Kidney epithelial cell (primary cell): ENCODE data around the gene EPGN. TPM values are rescaled to one million over a fixed set of nuclear protein-coding genes. Genes with fewer than 3 reads are reported as not detected.

ENCODE experiments used
- DNase-seq: peaks from one replicate; pipeline ENCODE4 v3.0.0-alpha.2; 2010; ENCODE audit warnings: low read depth
- H3K27me3 ChIP-seq: 2 replicates; pipeline ENCODE4 v1.6.0; 2011; ENCODE audit warnings: low read length; ENCODE audit not compliant: control insufficient read depth, insufficient read depth
- H3K36me3 ChIP-seq: 2 replicates; pipeline ENCODE4 v1.5.1; 2011; ENCODE audit warnings: low read length; ENCODE audit not compliant: control insufficient read depth, insufficient read depth
- H3K4me3 ChIP-seq: 2 replicates; pipeline ENCODE4 v1.5.1; 2011; ENCODE audit warnings: low read depth, mild to moderate bottlenecking, control low read depth, low read length
- CTCF ChIP-seq: IDR thresholded peaks from 2 replicates; pipeline ENCODE4 v1.5.1; 2011; ENCODE audit warnings: mild to moderate bottlenecking, moderate library complexity, low read length, control low read depth, inconsistent platforms; ENCODE audit not compliant: insufficient read depth, poor library complexity, severe bottlenecking
- total RNA-seq: library from RNA; depleted of rRNA; stranded (reverse); fragments of >200 nt; gene quantifications from 2 replicates; pipeline ENCODE4 v1.2.3, GENCODE V29; 2015

Gene EPGN
- total RNA-seq, result 5.2 and 7.5 TPM in 2 replicates

GRCh38 chr4:74308215-74308614 lies at the start of gene EPGN:
Gene EPGN, plus strand, starts transcription at chr4:74308470. Its CDS starts 64 bp downstream, at chr4:74308534.
- no peak for TF ChIP-seq CTCF
- H3K36me3 ChIP-seq, result no peaks in the 10 kb centered on the region
- H3K27me3 ChIP-seq, result no peaks in the 10 kb centered on the region
- no peak within 1 kb of the TSS for H3K4me3 ChIP-seq
- DNase-seq, result no peak

- TF ChIP-seq CTCF, result no peak
- no peaks in the 10 kb centered on the region for H3K36me3 ChIP-seq
- no peak overlapping the region for H3K4me3 ChIP-seq
- DNase-seq, result no peak
- no peaks in the 10 kb centered on the region for H3K27me3 ChIP-seq
These were observed 49.3 kb upstream of the EPGN start for GRCh38 chr4:74258963-74259362.

GRCh38 chr4:74260036-74260435 lies 48.2 kb upstream of the EPGN start:
- Histone ChIP-seq H3K27me3 (no peaks in the 10 kb centered on the region), H3K36me3 (no peaks in the 10 kb centered on the region), H3K4me3 (no peak overlapping the region)
- TF ChIP-seq CTCF, result no peak
- DNase-seq, result no peak

GRCh38 chr4:74262522-74262921 lies 45.7 kb upstream of the EPGN start:
- no peaks in the 10 kb centered on the region for H3K27me3 ChIP-seq
- no peak for DNase-seq
- no peaks in the 10 kb centered on the region for H3K36me3 ChIP-seq
- no peak for TF ChIP-seq CTCF
- no peak overlapping the region for H3K4me3 ChIP-seq

- no peak for TF ChIP-seq CTCF
- H3K36me3 ChIP-seq, result no peaks in the 10 kb centered on the region
- H3K27me3 ChIP-seq, result no peaks in the 10 kb centered on the region
These were observed 44.7 kb upstream of the EPGN start for GRCh38 chr4:74263551-74263950.

GRCh38 chr4:74266081-74266480 lies 42.2 kb upstream of the EPGN start:
- DNase-seq, result no peak
- Histone ChIP-seq H3K4me3 (no peak overlapping the region), H3K27me3 (no peaks in the 10 kb centered on the region), H3K36me3 (no peaks in the 10 kb centered on the region)
- TF ChIP-seq CTCF, result no peak

More at GRCh38 chr4:74263551-74263950, 44.7 kb upstream of the EPGN start:
- no peak for DNase-seq
- no peak overlapping the region for H3K4me3 ChIP-seq
